CD8-positive, alpha-beta memory T cell (primary cell): ENCODE results near the gene MS4A6A. TPM values are rescaled to one million over a fixed set of nuclear protein-coding genes. Genes with fewer than 3 reads are reported as not detected.
"Not testable (repeated sequence)": the region's sequence is repeated elsewhere in the genome, so short reads cannot be mapped to it uniquely, and the experiment has no call there.

Source experiments
- CTCF ChIA-PET: fragments of 350-600 bp; sonication (Branson Sonifier 250); formaldehyde crosslinking; loops from one replicate; lab custom pipeline; 2021; ENCODE audit warnings: antibody characterized with exemption; lab: Charles Lee
- POLR2A ChIA-PET: fragments of 350-600 bp; sonication (Branson Sonifier 250); formaldehyde crosslinking; loops from one replicate; lab custom pipeline; 2021; ENCODE audit warnings: antibody characterized with exemption; lab: Charles Lee
- DNase-seq, 5 donors: peaks; one replicate each; pipeline versions ENCODE4 v3.0.0 to v3.0.0-alpha.2; 2020 to 2022; ENCODE audit warnings: mixed read lengths in 1 of 5
- H3K27ac ChIP-seq: one replicate; pipeline ENCODE4 v1.7.0; 2013; ENCODE audit warnings: low read depth, mild to moderate bottlenecking, low read length, moderate library complexity
- H3K27me3 ChIP-seq: 2 replicates; pipeline ENCODE4 v1.7.0; 2013; ENCODE audit warnings: low read length, mild to moderate bottlenecking; ENCODE audit not compliant: insufficient read depth, poor library complexity, severe bottlenecking
- H3K36me3 ChIP-seq: 2 replicates; pipeline ENCODE4 v1.7.0; 2013; ENCODE audit warnings: mild to moderate bottlenecking, low read length, moderate library complexity; ENCODE audit not compliant: insufficient read depth
- H3K4me1 ChIP-seq: 2 replicates; pipeline ENCODE4 v1.7.0; 2013; ENCODE audit warnings: mild to moderate bottlenecking, low read length, moderate library complexity; ENCODE audit not compliant: insufficient read depth
- H3K4me3 ChIP-seq: 2 replicates; pipeline ENCODE4 v1.7.0; 2013; ENCODE audit warnings: mild to moderate bottlenecking, low read length
- H3K9me3 ChIP-seq: 2 replicates; pipeline ENCODE4 v1.7.0; 2013; ENCODE audit warnings: mild to moderate bottlenecking, low read length
- H3K27ac Mint-ChIP-seq, 8 donors: one replicate each; pipeline ENCODE4 v1.8.0; 2020 to 2021; ENCODE audit warnings: mixed read lengths in 8 of 8, mild to moderate bottlenecking in 6 of 8, inconsistent platforms in 3 of 8, moderate library complexity in 3 of 8
- H3K27me3 Mint-ChIP-seq, 2 donors: one replicate each; pipeline ENCODE4 v1.8.0; 2020 to 2021; ENCODE audit warnings: mixed read lengths in 2 of 2, mild to moderate bottlenecking in 1 of 2, moderate library complexity in 1 of 2
- H3K36me3 Mint-ChIP-seq, 3 donors: one replicate each; pipeline ENCODE4 v1.8.0; 2020 to 2021; ENCODE audit warnings: mixed read lengths in 3 of 3, inconsistent platforms in 1 of 3, mild to moderate bottlenecking in 1 of 3
- H3K4me1 Mint-ChIP-seq, 3 donors: one replicate each; pipeline ENCODE4 v1.8.0; 2020 to 2021; ENCODE audit warnings: mixed read lengths in 3 of 3, inconsistent platforms in 1 of 3, mild to moderate bottlenecking in 1 of 3
- H3K4me3 Mint-ChIP-seq, 7 donors: one replicate each; pipeline ENCODE4 v1.8.0; 2020 to 2021; ENCODE audit warnings: mixed read lengths in 7 of 7, mild to moderate bottlenecking in 6 of 7, moderate library complexity in 4 of 7, inconsistent platforms in 2 of 7
- H3K9me3 Mint-ChIP-seq, 5 donors: one replicate each; pipeline ENCODE4 v1.8.0; 2020 to 2022; ENCODE audit warnings: mixed read lengths in 5 of 5, mild to moderate bottlenecking in 3 of 5, moderate library complexity in 2 of 5, inconsistent platforms in 1 of 5
- polyA plus RNA-seq: library from polyadenylated mRNA; unstranded; fragments of 300-500 nt; fragmentation: Illumina TruSeq; gene quantifications from one replicate; pipeline ENCODE4 v1.2.3, GENCODE V29; 2021
- total RNA-seq, 2 experiments: library from RNA; stranded (reverse); gene quantifications; one replicate each; pipeline ENCODE4 v1.2.3, GENCODE V29; 2021

Gene MS4A6A
- total and polyA plus RNA-seq, 3 experiments from 2014 or later, result 0.97 to 1.6 (median 1.6) TPM

DNA sequence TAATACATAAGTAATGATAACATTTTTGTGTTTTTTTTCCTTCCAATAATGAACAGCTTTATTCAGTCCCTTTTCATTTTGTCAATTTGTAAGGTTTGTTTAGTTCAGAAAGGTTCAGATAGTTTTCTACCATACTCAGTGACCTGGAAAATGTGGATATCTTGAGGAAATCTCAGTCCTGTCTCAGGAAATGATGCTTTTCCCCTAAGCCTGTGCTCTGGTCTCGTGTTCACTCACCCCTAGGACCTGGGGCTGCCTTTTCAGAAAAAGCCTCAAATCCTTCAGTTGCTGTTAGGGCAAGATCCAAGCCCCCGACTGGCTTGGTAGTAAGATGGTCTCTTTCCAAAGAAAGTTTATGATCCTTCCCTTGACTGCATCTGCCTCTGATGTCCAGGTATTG, 21.8 kb downstream of the MS4A6A start:
- no peaks in the 10 kb centered on the region for H3K36me3 Mint-ChIP-seq
- peaks cover 6 to 18% of the 10 kb centered on the region in 2 donors for H3K27me3 Mint-ChIP-seq
- H3K4me3 Mint-ChIP-seq, result no peak overlapping the region
- no peak overlapping the region for H3K27ac Mint-ChIP-seq
- ChIA-PET POLR2A (no interaction called here), CTCF (no interaction called here)
- Histone ChIP-seq H3K27me3 (no peaks in the 10 kb centered on the region), H3K4me3 (no peak overlapping the region), H3K9me3 (no peaks in the 10 kb centered on the region), H3K4me1 (no peaks in the 10 kb centered on the region), H3K27ac (no peak overlapping the region), H3K36me3 (no peaks in the 10 kb centered on the region)
- peaks cover 0 to 2% (median 1%) of the 10 kb centered on the region in 5 donors for H3K9me3 Mint-ChIP-seq
- DNase-seq, result no peak
- H3K4me1 Mint-ChIP-seq, result peaks cover 0 to 1% (median 0%) of the 10 kb centered on the region in 3 donors

DNA sequence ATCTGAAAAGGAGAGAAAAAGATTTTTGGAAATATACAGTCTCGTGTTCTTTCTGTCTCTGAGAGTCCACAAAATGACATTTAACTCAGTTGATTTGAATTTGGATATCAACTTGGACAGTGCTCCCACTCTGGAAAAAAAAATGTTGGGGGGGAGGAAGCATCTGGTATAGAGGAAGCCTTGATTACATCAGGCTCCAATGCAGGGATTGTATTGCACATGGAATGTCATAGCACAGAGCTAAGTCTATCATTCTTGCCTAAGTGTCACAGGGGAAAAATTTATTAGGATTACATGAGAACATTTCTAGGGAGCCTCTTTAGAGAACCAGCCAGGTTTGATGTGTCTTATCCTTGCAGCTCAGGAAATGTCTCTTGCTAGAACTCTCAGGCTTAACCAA, 23.0 kb downstream of the MS4A6A start:
- no peak for DNase-seq
- CTCF ChIA-PET, result no interaction called here
- peaks cover 6 to 18% of the 10 kb centered on the region in 2 donors for H3K27me3 Mint-ChIP-seq
- H3K27ac Mint-ChIP-seq, result no peak overlapping the region
- H3K9me3 Mint-ChIP-seq, result peaks cover 0 to 4% (median 2%) of the 10 kb centered on the region in 5 donors
- Histone ChIP-seq H3K27ac (no peak overlapping the region), H3K36me3 (no peaks in the 10 kb centered on the region), H3K4me3 (no peak overlapping the region), H3K27me3 (no peaks in the 10 kb centered on the region), H3K4me1 (no peaks in the 10 kb centered on the region), H3K9me3 (no peaks in the 10 kb centered on the region)
- no peaks in the 10 kb centered on the region for H3K36me3 Mint-ChIP-seq
- no peak overlapping the region for H3K4me3 Mint-ChIP-seq
- POLR2A ChIA-PET, result no interaction called here
- H3K4me1 Mint-ChIP-seq, result peaks cover 0 to 1% (median 0%) of the 10 kb centered on the region in 3 donors

DNA sequence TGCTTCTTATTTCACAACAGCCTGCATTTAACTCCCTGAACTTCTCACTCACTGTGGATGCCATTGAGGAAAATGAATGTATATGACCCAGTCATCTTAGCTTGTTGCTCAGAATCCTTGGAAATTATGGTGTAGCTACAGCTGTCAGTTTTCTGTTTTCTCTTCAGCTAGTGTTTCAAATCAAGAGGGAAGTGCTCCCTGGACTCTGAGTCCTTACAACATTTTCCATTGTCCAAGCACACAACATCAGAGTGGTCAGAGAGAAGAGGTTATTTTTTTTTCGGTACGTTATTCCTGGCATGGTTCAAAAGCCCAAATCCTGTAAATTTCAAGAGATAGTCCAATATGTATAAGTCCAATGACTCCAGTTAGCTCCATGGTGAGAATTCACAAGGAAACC, 23.6 kb downstream of the MS4A6A start:
- H3K4me3 ChIP-seq, result no peak overlapping the region
- H3K27ac ChIP-seq, result no peak overlapping the region
- no peaks in the 10 kb centered on the region for H3K9me3 ChIP-seq
- H3K4me1 Mint-ChIP-seq, result peaks cover 0 to 1% (median 0%) of the 10 kb centered on the region in 3 donors
- no peaks in the 10 kb centered on the region for H3K4me1 ChIP-seq
- H3K27me3 ChIP-seq, result no peaks in the 10 kb centered on the region
- peaks cover 8 to 18% of the 10 kb centered on the region in 2 donors for H3K27me3 Mint-ChIP-seq
- POLR2A ChIA-PET, result no interaction called here
- H3K4me3 Mint-ChIP-seq, result no peak overlapping the region
- H3K27ac Mint-ChIP-seq, result no peak overlapping the region
- CTCF ChIA-PET, result no interaction called here
- no peaks in the 10 kb centered on the region for H3K36me3 ChIP-seq
- H3K9me3 Mint-ChIP-seq, result peaks cover 0 to 4% (median 2%) of the 10 kb centered on the region in 5 donors
- no peaks in the 10 kb centered on the region for H3K36me3 Mint-ChIP-seq
- DNase-seq, result no peak

DNA sequence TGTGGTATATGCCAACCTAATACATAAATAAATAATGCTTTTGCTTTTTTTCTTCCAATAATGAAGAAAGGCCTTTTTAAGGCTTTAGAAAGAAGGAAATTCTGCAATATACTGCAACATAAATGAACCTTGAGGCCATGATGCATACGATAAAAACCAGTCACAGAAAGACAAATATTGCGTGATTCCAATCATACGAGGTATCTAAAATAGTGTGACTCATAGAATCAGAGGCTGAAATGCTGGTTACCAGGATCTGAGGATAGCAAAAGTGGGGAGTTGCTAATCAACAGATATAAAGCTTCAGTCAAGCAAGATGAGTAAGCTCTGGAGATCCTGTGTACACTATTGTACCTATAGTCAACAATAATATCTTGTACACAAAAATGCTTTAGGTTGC, 24.2 kb downstream of the MS4A6A start:
- CTCF ChIA-PET, result no interaction called here
- Mint-ChIP-seq H3K4me3 (no peak overlapping the region), H3K36me3 (no peaks in the 10 kb centered on the region), H3K27ac (no peak overlapping the region), H3K27me3 (peaks cover 8 to 14% of the 10 kb centered on the region in 2 donors), H3K9me3 (peaks cover 0 to 4% (median 2%) of the 10 kb centered on the region in 5 donors), H3K4me1 (peaks cover 0 to 1% (median 0%) of the 10 kb centered on the region in 3 donors)
- Histone ChIP-seq H3K36me3 (no peaks in the 10 kb centered on the region), H3K9me3 (no peaks in the 10 kb centered on the region), H3K4me1 (no peaks in the 10 kb centered on the region), H3K27me3 (no peaks in the 10 kb centered on the region), H3K27ac (no peak overlapping the region), H3K4me3 (no peak overlapping the region)
- no peak for DNase-seq
- POLR2A ChIA-PET, result no interaction called here

DNA sequence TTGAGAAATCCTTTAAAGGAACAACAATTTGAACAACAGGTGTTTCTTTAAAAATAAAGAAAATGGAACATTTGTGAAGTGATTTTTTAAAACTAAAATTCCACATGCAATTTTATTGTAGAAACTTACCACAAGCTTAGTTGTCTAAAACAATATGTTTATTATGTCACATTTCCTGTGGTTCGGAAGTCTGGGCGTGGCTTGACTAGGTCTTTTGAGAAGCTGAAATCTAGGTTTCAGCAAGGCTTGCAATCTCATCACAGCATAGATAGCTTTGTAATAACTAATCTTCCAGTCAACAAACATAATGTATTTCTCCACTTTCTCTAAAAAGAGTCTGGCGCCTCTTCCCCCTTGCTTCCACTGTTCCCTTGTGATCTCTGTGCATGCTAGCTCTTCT, 27.0 kb downstream of the MS4A6A start:
- Histone ChIP-seq H3K4me1 (no peaks in the 10 kb centered on the region), H3K27ac (no peak overlapping the region), H3K27me3 (no peaks in the 10 kb centered on the region), H3K4me3 (no peak overlapping the region), H3K9me3 (no peaks in the 10 kb centered on the region), H3K36me3 (no peaks in the 10 kb centered on the region)
- ChIA-PET CTCF (no interaction called here), POLR2A (no interaction called here)
- no peak for DNase-seq
- Mint-ChIP-seq H3K27me3 (peaks cover 3 to 7% of the 10 kb centered on the region in 2 donors), H3K27ac (no peak overlapping the region), H3K36me3 (no peaks in the 10 kb centered on the region), H3K4me3 (no peak overlapping the region), H3K4me1 (peaks cover 0 to 1% (median 0%) of the 10 kb centered on the region in 3 donors), H3K9me3 (peaks cover 0 to 8% (median 4%) of the 10 kb centered on the region in 5 donors)

DNA sequence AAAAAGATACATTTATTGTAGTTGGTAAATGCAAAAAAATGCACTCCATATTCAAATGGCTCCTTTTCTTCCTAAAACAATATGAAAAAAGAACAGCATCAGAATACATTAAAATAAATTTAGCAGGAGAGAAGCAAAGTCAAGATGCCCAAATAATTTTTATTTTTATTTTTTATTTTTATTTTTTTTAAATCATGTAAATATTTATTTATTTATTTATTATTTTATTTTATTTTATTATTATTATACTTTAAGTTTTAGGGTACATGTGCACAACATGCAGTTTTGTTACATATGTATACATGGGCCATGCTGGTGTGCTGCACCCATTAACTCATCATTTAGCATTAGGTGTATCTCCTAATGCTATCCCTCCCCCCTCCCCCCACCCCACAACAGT, 30.2 kb downstream of the MS4A6A start:
- H3K9me3 ChIP-seq, H3K27me3 ChIP-seq, H3K27me3 Mint-ChIP-seq, H3K36me3 Mint-ChIP-seq, H3K4me1 Mint-ChIP-seq, H3K36me3 ChIP-seq, H3K4me3 ChIP-seq, H3K9me3 Mint-ChIP-seq, DNase-seq, H3K27ac Mint-ChIP-seq, H3K4me1 ChIP-seq, POLR2A ChIA-PET, H3K27ac ChIP-seq, H3K4me3 Mint-ChIP-seq, CTCF ChIA-PET: not testable (repeated sequence)

DNA sequence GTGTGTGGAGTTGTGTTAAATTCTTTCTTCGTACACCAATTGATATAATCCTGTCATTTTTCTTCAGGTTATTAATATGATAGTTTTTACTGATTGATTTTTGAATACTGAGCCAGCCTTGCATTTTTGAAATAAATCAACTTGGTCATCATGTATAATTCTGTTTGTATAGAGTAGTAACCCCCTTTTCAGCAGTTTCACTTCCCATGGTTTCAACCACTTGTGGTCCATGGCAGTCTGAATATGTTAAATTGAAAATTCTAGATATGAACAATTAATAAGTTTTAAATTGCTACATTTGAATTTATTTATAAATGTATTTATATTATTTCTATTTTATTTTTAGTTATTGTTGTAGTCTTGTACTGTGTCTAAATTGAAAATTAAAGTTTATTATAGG, 32.6 kb downstream of the MS4A6A start:
- Histone ChIP-seq H3K4me3 (no peak overlapping the region), H3K4me1 (no peaks in the 10 kb centered on the region), H3K36me3 (no peaks in the 10 kb centered on the region), H3K9me3 (no peaks in the 10 kb centered on the region), H3K27me3 (no peaks in the 10 kb centered on the region), H3K27ac (no peak overlapping the region)
- H3K4me3 Mint-ChIP-seq, result no peak overlapping the region
- no peak for DNase-seq
- POLR2A ChIA-PET, result no interaction called here
- no peaks in the 10 kb centered on the region for H3K4me1 Mint-ChIP-seq
- peaks cover 0 to 5% of the 10 kb centered on the region in 2 donors for H3K27me3 Mint-ChIP-seq
- no peak overlapping the region for H3K27ac Mint-ChIP-seq
- peaks cover 0 to 7% (median 0%) of the 10 kb centered on the region in 5 donors for H3K9me3 Mint-ChIP-seq
- CTCF ChIA-PET, result no interaction called here
- H3K36me3 Mint-ChIP-seq, result no peaks in the 10 kb centered on the region

DNA sequence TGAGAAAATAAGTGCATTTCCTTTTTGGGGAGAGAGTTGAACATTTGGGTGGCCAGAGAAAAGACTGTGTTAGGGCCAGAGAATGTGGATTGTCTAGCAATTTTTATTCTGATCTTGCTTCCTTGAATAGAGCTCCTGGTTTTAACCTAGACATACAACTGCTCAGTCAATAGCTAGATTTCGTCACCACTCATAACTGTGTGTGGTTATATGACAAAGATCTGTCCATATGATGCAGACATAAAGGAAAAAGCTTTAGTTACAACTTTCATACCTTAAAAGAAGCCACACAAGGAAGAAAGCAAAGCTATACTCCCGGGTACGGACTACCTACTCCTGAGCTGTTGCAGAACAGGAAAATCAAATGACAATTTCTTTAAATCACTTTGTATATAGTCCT, 37.2 kb downstream of the MS4A6A start:
- H3K4me3 Mint-ChIP-seq, result no peak overlapping the region
- Histone ChIP-seq H3K27ac (no peak overlapping the region), H3K9me3 (no peaks in the 10 kb centered on the region), H3K27me3 (no peaks in the 10 kb centered on the region), H3K36me3 (no peaks in the 10 kb centered on the region), H3K4me1 (no peaks in the 10 kb centered on the region), H3K4me3 (no peak overlapping the region)
- no peaks in the 10 kb centered on the region for H3K9me3 Mint-ChIP-seq
- CTCF ChIA-PET, result no interaction called here
- no peaks in the 10 kb centered on the region for H3K4me1 Mint-ChIP-seq
- no peak for DNase-seq
- H3K27me3 Mint-ChIP-seq, result peaks cover 0 to 2% of the 10 kb centered on the region in 2 donors
- POLR2A ChIA-PET, result no interaction called here
- no peak overlapping the region for H3K27ac Mint-ChIP-seq
- H3K36me3 Mint-ChIP-seq, result no peaks in the 10 kb centered on the region

DNA sequence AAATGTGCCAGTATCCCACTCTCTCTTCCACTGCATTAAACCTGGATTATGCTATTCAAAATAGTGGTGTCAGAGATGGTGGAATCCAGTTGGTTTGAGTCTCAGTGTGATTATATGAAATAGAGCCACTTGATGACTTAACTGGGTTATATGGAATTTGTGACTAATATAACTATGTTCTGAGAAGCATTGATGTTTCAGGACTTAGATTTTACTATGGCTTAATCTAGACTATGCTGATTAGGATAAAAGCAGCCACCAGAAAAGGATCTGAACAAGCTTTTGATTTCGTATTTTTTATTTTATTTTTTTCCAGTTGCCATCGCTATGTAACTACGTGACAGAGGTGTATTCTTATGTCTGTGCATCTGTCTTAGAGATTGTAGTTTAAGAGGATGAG, 39.1 kb downstream of the MS4A6A start:
- H3K27ac ChIP-seq, result no peak overlapping the region
- ChIA-PET CTCF (no interaction called here), POLR2A (no interaction called here)
- Mint-ChIP-seq H3K36me3 (no peaks in the 10 kb centered on the region), H3K9me3 (no peaks in the 10 kb centered on the region), H3K27me3 (peaks cover 0 to 2% of the 10 kb centered on the region in 2 donors), H3K27ac (no peak overlapping the region), H3K4me3 (no peak overlapping the region), H3K4me1 (no peaks in the 10 kb centered on the region)
- H3K9me3 ChIP-seq, result no peaks in the 10 kb centered on the region
- H3K4me1 ChIP-seq, result no peaks in the 10 kb centered on the region
- H3K36me3 ChIP-seq, result no peaks in the 10 kb centered on the region
- no peak overlapping the region for H3K4me3 ChIP-seq
- no peak for DNase-seq
- no peaks in the 10 kb centered on the region for H3K27me3 ChIP-seq
